Endodermal cell (in vitro differentiated cells): ENCODE measurements around the gene WNK1. TPM values are rescaled to one million over a fixed set of nuclear protein-coding genes. Genes with fewer than 3 reads are reported as not detected.
A peak's percentile ranks its signal among the peaks of the same experiment; 100 is the strongest.

Source experiments
- DNase-seq: peaks from one replicate; pipeline ENCODE4 v3.0.0-alpha.2; 2017
- H3K27ac ChIP-seq: 2 replicates; pipeline ENCODE4 v1.5.1; 2013; ENCODE audit warnings: mild to moderate bottlenecking, low read depth, low read length, moderate library complexity
- H3K27me3 ChIP-seq: 2 replicates; pipeline ENCODE4 v1.6.1; 2013; ENCODE audit warnings: mild to moderate bottlenecking, low read length, moderate library complexity; ENCODE audit not compliant: insufficient read depth, control insufficient read depth, poor library complexity, severe bottlenecking
- H3K36me3 ChIP-seq: 2 replicates; pipeline ENCODE4 v1.7.0; 2013; ENCODE audit warnings: mild to moderate bottlenecking, low read length, moderate library complexity; ENCODE audit not compliant: control insufficient read depth, insufficient read depth
- H3K4me1 ChIP-seq: one replicate; pipeline ENCODE4 v1.7.0; 2013; ENCODE audit warnings: low read length; ENCODE audit not compliant: control insufficient read depth, insufficient read depth
- H3K4me3 ChIP-seq: 2 replicates; pipeline ENCODE4 v1.5.1; 2013; ENCODE audit warnings: mild to moderate bottlenecking, low read length, moderate library complexity
- H3K9ac ChIP-seq: 2 replicates; pipeline ENCODE4 v1.6.1; 2013; ENCODE audit warnings: mild to moderate bottlenecking, low read length, moderate library complexity; ENCODE audit not compliant: poor library complexity, severe bottlenecking; ENCODE audit errors: extremely low read depth
- H3K9me3 ChIP-seq: 2 replicates; pipeline ENCODE4 v1.6.1; 2013; ENCODE audit warnings: mild to moderate bottlenecking, low read length, moderate library complexity; ENCODE audit not compliant: control insufficient read depth
- H3K27ac Mint-ChIP-seq: 2 replicates; pipeline ENCODE4 v1.8.0; 2020; ENCODE audit warnings: mixed read lengths
- H3K27me3 Mint-ChIP-seq: 2 replicates; pipeline ENCODE4 v1.8.0; 2021; ENCODE audit warnings: mild to moderate bottlenecking, mixed read lengths; ENCODE audit not compliant: insufficient read depth
- H3K36me3 Mint-ChIP-seq: 2 replicates; pipeline ENCODE4 v1.8.0; 2020; ENCODE audit warnings: low read depth, mixed read lengths
- H3K4me1 Mint-ChIP-seq: 2 replicates; pipeline ENCODE4 v1.8.0; 2020; ENCODE audit warnings: mixed read lengths
- H3K4me3 Mint-ChIP-seq: 2 replicates; pipeline ENCODE4 v1.8.0; 2020; ENCODE audit warnings: mild to moderate bottlenecking, moderate library complexity, mixed read lengths
- H3K9me3 Mint-ChIP-seq: 2 replicates; pipeline ENCODE4 v1.8.0; 2020; ENCODE audit warnings: mild to moderate bottlenecking, mixed read lengths
- WGBS, 2 experiments: methylation state at CpG; one replicate each; pipeline versions ENCODE4 v1.1.5 to v1.1.7; 2013; ENCODE audit warnings: missing lambda C conversion rate in 2 of 2, mixed read lengths in 1 of 2; ENCODE audit not compliant: insufficient coverage in 1 of 2, insufficient read length in 1 of 2; 5-methylcytosine and 5-hydroxymethylcytosine counted together
- total RNA-seq, 2 donors: library from RNA; stranded (reverse); fragmentation: NEBNext Ultra II Directional in 1 of 2; extraction: Animal tissue kit (Norgen Biotek cat#: 25700) in 1 of 2; gene quantifications; 2 replicates in 1 of 2; 3 replicates in 1 of 2; pipeline ENCODE4 v1.2.1, GENCODE V29; 2021
- TF ChIP-seq, protein P1 (sequence below): fragments of 200-600 bp; sonication (generic); conservative IDR thresholded peaks from 2 replicates; pipeline ENCODE4 v1.5.0; 2021; ENCODE audit warnings: antibody characterized with exemption, mild to moderate bottlenecking

The WNK1 gene
- total RNA-seq, 2 donors from 2014 or later: 199 to 412 TPM

DNA sequence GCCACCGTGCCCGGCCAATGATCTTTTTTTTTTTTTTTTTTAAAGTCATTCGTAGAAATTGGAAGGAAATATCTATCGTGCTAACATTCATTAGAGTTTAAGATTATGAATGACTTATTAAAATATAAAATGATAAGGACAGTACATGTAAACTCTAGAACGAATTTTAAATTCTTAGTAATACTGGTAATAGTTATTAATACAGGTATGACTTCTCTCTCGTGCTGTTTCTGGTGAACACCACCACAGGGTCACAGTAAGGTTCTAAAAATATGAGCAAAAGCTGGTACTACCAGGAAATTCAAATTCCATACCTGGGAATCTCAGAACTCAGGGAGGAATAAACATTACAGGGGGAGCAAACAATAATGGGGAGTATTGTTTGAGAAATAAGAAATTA lies 26.2 kb downstream of the WNK1 start:
- H3K9ac ChIP-seq: no peak overlapping the region
- peaks cover 14% of the 10 kb centered on the region for H3K36me3 Mint-ChIP-seq
- peaks cover 11% of the 10 kb centered on the region for H3K4me1 ChIP-seq
- peaks cover 36% of the 10 kb centered on the region for H3K4me1 Mint-ChIP-seq
- no peak overlapping the region for H3K27ac ChIP-seq
- TF ChIP-seq, protein P1, sequence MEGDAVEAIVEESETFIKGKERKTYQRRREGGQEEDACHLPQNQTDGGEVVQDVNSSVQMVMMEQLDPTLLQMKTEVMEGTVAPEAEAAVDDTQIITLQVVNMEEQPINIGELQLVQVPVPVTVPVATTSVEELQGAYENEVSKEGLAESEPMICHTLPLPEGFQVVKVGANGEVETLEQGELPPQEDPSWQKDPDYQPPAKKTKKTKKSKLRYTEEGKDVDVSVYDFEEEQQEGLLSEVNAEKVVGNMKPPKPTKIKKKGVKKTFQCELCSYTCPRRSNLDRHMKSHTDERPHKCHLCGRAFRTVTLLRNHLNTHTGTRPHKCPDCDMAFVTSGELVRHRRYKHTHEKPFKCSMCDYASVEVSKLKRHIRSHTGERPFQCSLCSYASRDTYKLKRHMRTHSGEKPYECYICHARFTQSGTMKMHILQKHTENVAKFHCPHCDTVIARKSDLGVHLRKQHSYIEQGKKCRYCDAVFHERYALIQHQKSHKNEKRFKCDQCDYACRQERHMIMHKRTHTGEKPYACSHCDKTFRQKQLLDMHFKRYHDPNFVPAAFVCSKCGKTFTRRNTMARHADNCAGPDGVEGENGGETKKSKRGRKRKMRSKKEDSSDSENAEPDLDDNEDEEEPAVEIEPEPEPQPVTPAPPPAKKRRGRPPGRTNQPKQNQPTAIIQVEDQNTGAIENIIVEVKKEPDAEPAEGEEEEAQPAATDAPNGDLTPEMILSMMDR: no peak
- H3K9me3 Mint-ChIP-seq: peaks cover 2% of the 10 kb centered on the region
- H3K27me3 Mint-ChIP-seq: no peaks in the 10 kb centered on the region
- H3K9me3 ChIP-seq: no peaks in the 10 kb centered on the region
- H3K27me3 ChIP-seq: no peaks in the 10 kb centered on the region
- no peak for DNase-seq
- no peak overlapping the region for H3K4me3 Mint-ChIP-seq
- 94 to 98% methylated on average over 2 to 4 of the region's 6 CpGs for WGBS, 2 experiments
- H3K4me3 ChIP-seq: no peak overlapping the region
- no peak overlapping the region for H3K27ac Mint-ChIP-seq
- H3K36me3 ChIP-seq: peaks cover 11% of the 10 kb centered on the region

DNA sequence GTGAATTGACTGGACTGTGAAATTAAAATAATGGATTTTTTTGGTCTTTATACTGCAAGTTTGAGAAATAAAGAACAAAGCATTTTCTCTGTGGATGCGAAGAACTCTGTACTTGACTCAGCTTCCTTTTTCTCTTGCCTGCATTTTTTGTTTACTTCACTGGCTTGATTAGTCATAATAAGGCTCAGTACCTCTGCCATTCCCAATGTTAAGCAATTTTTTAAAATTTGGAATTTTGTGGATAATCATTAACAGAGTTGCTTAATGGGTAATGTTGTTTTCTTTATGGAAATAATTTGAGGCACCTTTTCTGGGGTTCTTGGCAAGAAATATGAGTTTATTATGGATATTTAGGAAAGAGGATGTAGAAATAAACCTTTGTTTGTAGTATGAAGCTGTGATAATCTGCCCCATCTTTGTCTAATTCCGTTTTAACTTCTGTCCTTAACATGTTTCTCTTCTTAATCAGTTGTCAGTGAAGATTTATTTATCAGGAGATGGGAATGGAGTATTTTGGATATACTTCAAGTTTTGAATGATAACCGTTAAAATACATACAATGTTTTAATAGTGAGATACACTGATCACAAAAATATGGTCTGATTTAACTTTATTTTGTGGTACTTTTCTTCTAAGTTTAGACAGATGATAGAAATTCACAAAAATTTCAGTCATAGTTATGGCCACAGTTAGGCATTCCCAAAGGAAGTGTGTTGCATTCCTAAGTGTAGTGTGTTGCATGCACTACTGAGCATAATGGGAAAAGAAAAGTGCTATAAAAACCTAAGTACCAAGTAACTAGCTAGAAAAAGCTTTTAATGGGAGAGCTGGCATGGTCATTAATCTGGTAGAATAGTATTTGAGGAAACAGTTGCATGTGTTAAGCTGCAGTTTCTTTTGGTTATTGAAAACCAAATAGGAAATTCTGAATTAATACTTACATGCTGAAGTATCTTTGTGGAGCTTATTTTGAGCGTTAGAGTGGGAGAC lies 27.7 kb downstream of the WNK1 start:
- H3K4me1 Mint-ChIP-seq: peaks cover 24% of the 10 kb centered on the region
- WGBS, 2 experiments: 94% methylated on average over 3 to 4 of the region's 4 CpGs
- H3K9me3 Mint-ChIP-seq: peaks cover 2% of the 10 kb centered on the region
- peaks cover 15% of the 10 kb centered on the region for H3K36me3 Mint-ChIP-seq
- Histone ChIP-seq H3K4me3 (no peak overlapping the region), H3K9ac (no peak overlapping the region), H3K9me3 (no peaks in the 10 kb centered on the region), H3K36me3 (peaks cover 14% of the 10 kb centered on the region), H3K27me3 (no peaks in the 10 kb centered on the region), H3K4me1 (peaks cover 5% of the 10 kb centered on the region), H3K27ac (no peak overlapping the region)
- no peaks in the 10 kb centered on the region for H3K27me3 Mint-ChIP-seq
- no peak for DNase-seq
- TF ChIP-seq, protein P1: no peak
- H3K4me3 Mint-ChIP-seq: no peak overlapping the region
- peak overlapping the region; percentile 16 for H3K27ac Mint-ChIP-seq

DNA sequence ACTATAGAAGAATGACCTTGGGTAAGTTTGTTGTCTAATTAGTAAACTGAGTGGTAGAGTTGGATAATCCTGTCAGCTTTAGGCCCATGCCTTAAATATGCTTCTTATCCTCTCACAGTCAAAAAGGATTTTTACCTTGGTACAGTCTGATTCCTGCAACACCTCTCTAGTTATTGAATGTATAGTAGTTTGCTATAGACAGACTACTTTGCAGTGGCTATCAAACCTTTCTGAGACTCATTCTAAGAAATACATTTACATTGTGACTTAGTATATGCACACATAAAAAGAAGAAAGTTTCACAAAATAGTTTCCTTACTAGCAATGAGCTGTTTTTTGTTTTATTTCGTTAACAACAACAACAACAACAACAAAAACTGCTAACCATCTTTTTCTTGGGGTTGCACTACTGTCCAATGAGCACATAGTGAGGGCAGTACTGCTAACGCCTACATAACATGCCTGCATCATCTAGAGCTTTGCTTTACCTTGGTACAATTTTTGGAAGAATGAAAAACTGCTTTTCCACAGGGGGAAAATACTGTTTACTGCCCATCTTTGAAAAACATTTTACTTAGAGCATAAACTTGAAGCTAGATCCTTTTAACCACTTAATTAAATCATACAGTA lies 28.5 kb downstream of the WNK1 start:
- no peaks in the 10 kb centered on the region for H3K27me3 Mint-ChIP-seq
- peaks cover 2% of the 10 kb centered on the region for H3K9me3 Mint-ChIP-seq
- no peak overlapping the region for H3K27ac ChIP-seq
- WGBS, 2 experiments: 93 to 94% methylated on average over 2 of the region's 2 CpGs
- H3K36me3 ChIP-seq: peaks cover 6% of the 10 kb centered on the region
- H3K36me3 Mint-ChIP-seq: peaks cover 14% of the 10 kb centered on the region
- no peaks in the 10 kb centered on the region for H3K9me3 ChIP-seq
- no peak overlapping the region for H3K4me3 Mint-ChIP-seq
- no peak for DNase-seq
- H3K4me1 ChIP-seq: no peaks in the 10 kb centered on the region
- no peak overlapping the region for H3K4me3 ChIP-seq
- H3K9ac ChIP-seq: no peak overlapping the region
- H3K27me3 ChIP-seq: no peaks in the 10 kb centered on the region
- H3K27ac Mint-ChIP-seq: peak overlapping the region; percentile 4
- TF ChIP-seq, protein P1: no peak
- H3K4me1 Mint-ChIP-seq: peaks cover 18% of the 10 kb centered on the region
